Upper lobe of left lung (tissue), 6 donors: ENCODE data around the gene MCTP1. TPM values are rescaled to one million over a fixed set of nuclear protein-coding genes. Genes with fewer than 3 reads are reported as not detected.

ENCODE experiments used
- ATAC-seq, 2 donors: fragments of 200-7000 bp; cut with Tn5 transposase; one replicate each; pipeline ENCODE4 v1.9.1; 2022; ENCODE audit warnings: mild to moderate bottlenecking in 2 of 2, moderate library complexity in 2 of 2; ENCODE audit not compliant: low FRiP score in 2 of 2
- DNase-seq, 2 donors: peaks; one replicate each; pipeline ENCODE4 v3.0.0-alpha.2; 2019 to 2020
- H3K27ac ChIP-seq, 4 donors: fragments of 200-600 bp; sonication (generic); one replicate each; pipeline ENCODE4 v1.5.1; 2016 to 2019
- H3K27me3 ChIP-seq, 4 donors: fragments of 200-600 bp; sonication (generic); one replicate each; pipeline ENCODE4 v1.5.1; 2017 to 2019
- H3K36me3 ChIP-seq, 4 donors: fragments of 200-600 bp; sonication (generic); one replicate each; pipeline ENCODE4 v1.5.1; 2016 to 2019
- H3K4me1 ChIP-seq, 4 donors: fragments of 200-600 bp; sonication (generic); one replicate each; pipeline ENCODE4 v1.5.1; 2018 to 2019
- H3K4me3 ChIP-seq, 4 donors: fragments of 200-600 bp; sonication (generic); one replicate each; pipeline ENCODE4 v1.5.1; 2017 to 2019; ENCODE audit warnings: mild to moderate bottlenecking in 2 of 4, moderate library complexity in 1 of 4
- H3K9me3 ChIP-seq, 4 donors: fragments of 200-600 bp; sonication (generic); one replicate each; pipeline ENCODE4 v1.5.1; 2018 to 2019
- EP300 ChIP-seq, 4 donors: sonication (generic); formaldehyde crosslinking; IDR thresholded peaks; one replicate each; pipeline ENCODE4 v1.5.1; 2017; ENCODE audit warnings: antibody characterized with exemption in 4 of 4, control low read depth in 2 of 4
- POLR2A ChIP-seq, 4 donors: fragments of 450-650 bp; IDR thresholded peaks; one replicate each; pipeline ENCODE4 v1.5.1; 2016 to 2017; ENCODE audit warnings: antibody characterized with exemption in 4 of 4, mild to moderate bottlenecking in 2 of 4
- POLR2AphosphoS5 ChIP-seq, 2 donors: sonication (generic); formaldehyde crosslinking; IDR thresholded peaks; one replicate each; pipeline ENCODE4 v1.5.1; 2017; ENCODE audit warnings: antibody characterized with exemption in 2 of 2
- WGBS, 2 donors: methylation state at CpG; one replicate each; pipeline ENCODE4 v1.1.5; 2017 to 2018; 5-methylcytosine and 5-hydroxymethylcytosine counted together
- total RNA-seq, 6 donors: library from RNA; depleted of rRNA in 4 of 6; stranded (reverse); fragments of >200 nt in 4 of 6; gene quantifications; one replicate each; pipeline versions ENCODE4 v1.1.0 to v1.2.1, GENCODE V29; 2016 to 2021
- TF ChIP-seq, protein P1 (sequence below), 6 experiments: fragments of 450-650 bp in 4 of 6; fragments of 200-600 bp in 2 of 6; sonication (generic) in 2 of 6; IDR thresholded peaks; one replicate each; pipeline ENCODE4 v1.5.1; 2016 to 2019; ENCODE audit warnings: antibody characterized with exemption in 6 of 6
- donor health status: DM: no; HTN: no; CAD: no; lungs with moderate emphysema.
- donor health status: DM: no; HTN: yes; CAD: no; lungs with severe emphysema.

Gene MCTP1
- total RNA-seq, 6 donors from 2014 or later = 30.4 to 43.8 (median 38.3) TPM

DNA sequence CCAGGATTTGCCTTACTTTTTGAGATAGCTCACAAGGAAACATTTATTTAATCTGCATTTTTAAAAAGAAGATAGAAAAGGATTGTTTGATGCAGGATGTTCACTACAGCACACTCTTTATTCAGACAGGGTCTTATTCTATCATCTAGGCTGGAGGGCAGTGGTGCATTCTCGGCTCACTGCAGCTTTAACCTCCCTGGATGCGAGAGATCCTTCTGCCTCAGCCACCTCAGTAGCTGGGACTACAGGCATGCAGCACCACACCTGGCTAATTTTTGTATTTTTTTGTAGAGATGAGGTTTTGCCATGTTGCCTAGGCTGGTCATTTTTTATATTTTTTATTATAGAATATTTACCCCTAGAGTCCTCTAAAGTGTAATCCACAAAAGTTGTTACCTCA lies 221.4 kb downstream of the MCTP1 start:
- Histone ChIP-seq H3K4me3 (no peak overlapping the region), H3K9me3 (no peaks in the 10 kb centered on the region), H3K27ac (no peak overlapping the region), H3K27me3 (no peaks in the 10 kb centered on the region), H3K4me1 (no peaks in the 10 kb centered on the region), H3K36me3 (no peaks in the 10 kb centered on the region)
- TF ChIP-seq POLR2A (IDR thresholded peaks at IDR 0.05) (no peak), POLR2AphosphoS5 (IDR thresholded peaks at IDR 0.05) (no peak), EP300 (IDR thresholded peaks at IDR 0.05) (no peak)
- TF ChIP-seq, protein P1, sequence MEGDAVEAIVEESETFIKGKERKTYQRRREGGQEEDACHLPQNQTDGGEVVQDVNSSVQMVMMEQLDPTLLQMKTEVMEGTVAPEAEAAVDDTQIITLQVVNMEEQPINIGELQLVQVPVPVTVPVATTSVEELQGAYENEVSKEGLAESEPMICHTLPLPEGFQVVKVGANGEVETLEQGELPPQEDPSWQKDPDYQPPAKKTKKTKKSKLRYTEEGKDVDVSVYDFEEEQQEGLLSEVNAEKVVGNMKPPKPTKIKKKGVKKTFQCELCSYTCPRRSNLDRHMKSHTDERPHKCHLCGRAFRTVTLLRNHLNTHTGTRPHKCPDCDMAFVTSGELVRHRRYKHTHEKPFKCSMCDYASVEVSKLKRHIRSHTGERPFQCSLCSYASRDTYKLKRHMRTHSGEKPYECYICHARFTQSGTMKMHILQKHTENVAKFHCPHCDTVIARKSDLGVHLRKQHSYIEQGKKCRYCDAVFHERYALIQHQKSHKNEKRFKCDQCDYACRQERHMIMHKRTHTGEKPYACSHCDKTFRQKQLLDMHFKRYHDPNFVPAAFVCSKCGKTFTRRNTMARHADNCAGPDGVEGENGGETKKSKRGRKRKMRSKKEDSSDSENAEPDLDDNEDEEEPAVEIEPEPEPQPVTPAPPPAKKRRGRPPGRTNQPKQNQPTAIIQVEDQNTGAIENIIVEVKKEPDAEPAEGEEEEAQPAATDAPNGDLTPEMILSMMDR (IDR thresholded peaks at IDR 0.05) = no peak
- WGBS, 2 donors = 82 to 94% methylated on average over 2 of the region's 2 CpGs
- ATAC-seq (no peak), DNase-seq (no peak)

DNA sequence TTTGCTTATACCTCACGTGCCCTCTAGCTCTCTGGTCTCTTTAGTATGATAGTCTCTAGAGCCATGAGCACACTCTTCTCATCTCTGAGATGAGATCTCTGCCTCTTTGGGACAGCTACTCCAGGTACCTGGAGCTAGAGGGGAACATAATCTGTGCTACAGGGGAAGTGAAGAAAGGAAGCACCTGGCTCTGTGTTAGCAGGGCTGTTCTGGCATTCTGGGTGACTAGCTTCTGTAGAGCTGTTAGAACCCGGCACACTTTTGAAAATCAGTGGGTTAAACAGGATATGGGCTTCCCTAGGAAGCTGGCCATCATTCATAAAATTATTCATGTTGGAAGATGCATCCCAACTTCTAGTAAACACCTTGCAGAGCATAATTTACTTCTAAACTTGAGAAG lies 224.8 kb downstream of the MCTP1 start:
- DNase-seq (no peak), ATAC-seq (no peak)
- Histone ChIP-seq H3K27ac (no peak overlapping the region), H3K4me1 (no peaks in the 10 kb centered on the region), H3K36me3 (no peaks in the 10 kb centered on the region), H3K9me3 (no peaks in the 10 kb centered on the region), H3K4me3 (no peak overlapping the region), H3K27me3 (no peaks in the 10 kb centered on the region)
- WGBS, 2 donors = 16 to 31% methylated on average over 2 of the region's 2 CpGs
- TF ChIP-seq POLR2A (IDR thresholded peaks at IDR 0.05) = no peak
- no peak for TF ChIP-seq POLR2AphosphoS5 (IDR thresholded peaks at IDR 0.05)
- no peak for TF ChIP-seq EP300 (IDR thresholded peaks at IDR 0.05)
- TF ChIP-seq, protein P1 (IDR thresholded peaks at IDR 0.05) = no peak

DNA sequence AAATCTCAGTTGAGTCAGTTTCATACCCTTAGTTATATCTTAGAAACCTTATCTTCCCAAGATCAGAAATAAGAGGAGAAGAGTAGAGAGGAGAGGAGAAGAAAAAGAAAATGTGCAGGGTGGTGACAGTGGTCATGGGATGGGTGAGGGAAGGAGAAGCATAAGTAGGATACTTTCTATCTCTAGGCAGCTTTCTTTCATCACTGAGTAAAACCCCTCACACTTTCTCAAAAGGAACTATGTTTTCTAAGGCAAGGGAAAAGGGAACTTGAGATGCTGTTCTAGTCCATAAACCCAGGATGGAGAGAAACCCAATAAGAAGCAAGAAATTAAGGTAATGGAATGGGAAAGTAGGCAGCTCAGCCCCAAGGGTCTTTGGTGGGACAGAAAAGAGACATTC lies 225.3 kb downstream of the MCTP1 start:
- Histone ChIP-seq H3K27ac (no peak overlapping the region), H3K36me3 (no peaks in the 10 kb centered on the region), H3K4me3 (no peak overlapping the region), H3K4me1 (no peaks in the 10 kb centered on the region), H3K9me3 (no peaks in the 10 kb centered on the region), H3K27me3 (no peaks in the 10 kb centered on the region)
- TF ChIP-seq EP300 (IDR thresholded peaks at IDR 0.05) (no peak), POLR2A (IDR thresholded peaks at IDR 0.05) (no peak), POLR2AphosphoS5 (IDR thresholded peaks at IDR 0.05) (no peak)
- TF ChIP-seq, protein P1 (IDR thresholded peaks at IDR 0.05) = no peak
- no peak for DNase-seq
- peak in 1 of 2 donors; percentile 43 for ATAC-seq

DNA sequence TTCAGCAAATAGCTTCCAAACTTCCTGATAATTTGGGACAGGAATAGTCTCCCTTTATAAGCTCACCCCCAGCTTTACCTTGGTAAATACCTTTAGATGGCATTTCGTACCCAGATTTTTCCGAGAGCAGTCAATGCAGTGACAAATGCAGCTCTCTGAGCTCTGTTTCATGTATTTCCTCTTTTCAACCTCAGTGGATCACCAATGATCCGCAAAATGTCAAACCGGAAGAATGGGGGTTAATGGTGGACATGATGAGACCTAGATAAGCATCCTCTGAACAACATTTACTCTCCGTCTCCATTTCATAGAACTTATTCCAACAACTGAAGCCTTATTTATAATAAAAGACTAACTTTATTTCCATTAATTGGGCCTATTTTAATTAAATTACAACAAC lies 227.3 kb downstream of the MCTP1 start:
- no peak overlapping the region for H3K27ac ChIP-seq
- 70 to 87% methylated on average over 5 of the region's 5 CpGs for WGBS, 2 donors
- TF ChIP-seq POLR2A (IDR thresholded peaks at IDR 0.05) (no peak), EP300 (IDR thresholded peaks at IDR 0.05) (no peak), POLR2AphosphoS5 (IDR thresholded peaks at IDR 0.05) (no peak)
- TF ChIP-seq, protein P1 (IDR thresholded peaks at IDR 0.05) = no peak
- DNase-seq (no peak), ATAC-seq (no peak)
- no peaks in the 10 kb centered on the region for H3K4me1 ChIP-seq
- no peaks in the 10 kb centered on the region for H3K9me3 ChIP-seq
- no peak overlapping the region for H3K4me3 ChIP-seq
- no peaks in the 10 kb centered on the region for H3K27me3 ChIP-seq
- H3K36me3 ChIP-seq = no peaks in the 10 kb centered on the region

DNA sequence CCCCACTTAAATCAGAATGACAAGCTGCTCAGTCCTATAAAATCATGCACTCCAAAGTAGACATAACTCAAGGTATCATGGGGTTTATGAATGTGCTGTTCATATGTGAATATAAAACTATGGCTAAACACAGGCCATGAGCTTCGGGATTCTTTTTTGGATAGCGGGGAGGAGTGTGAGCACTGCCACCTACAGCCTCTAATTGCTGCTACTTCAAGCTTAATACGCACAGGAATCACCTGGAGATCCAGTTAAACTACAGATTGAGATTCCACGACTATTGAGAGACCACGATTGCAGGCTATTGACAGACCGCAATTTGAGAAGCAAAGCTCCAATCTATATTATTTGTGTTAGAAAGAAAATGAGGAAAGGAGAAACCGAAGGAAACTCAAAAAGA lies 231.6 kb downstream of the MCTP1 start:
- Histone ChIP-seq H3K4me1 (no peaks in the 10 kb centered on the region), H3K27me3 (no peaks in the 10 kb centered on the region), H3K4me3 (no peak overlapping the region), H3K27ac (no peak overlapping the region), H3K9me3 (no peaks in the 10 kb centered on the region), H3K36me3 (no peaks in the 10 kb centered on the region)
- 90 to 93% methylated on average over 7 of the region's 7 CpGs for WGBS, 2 donors
- DNase-seq (no peak), ATAC-seq (no peak)
- no peak for TF ChIP-seq EP300 (IDR thresholded peaks at IDR 0.05)
- no peak for TF ChIP-seq POLR2AphosphoS5 (IDR thresholded peaks at IDR 0.05)
- TF ChIP-seq POLR2A (IDR thresholded peaks at IDR 0.05) = no peak
- TF ChIP-seq, protein P1 (IDR thresholded peaks at IDR 0.05) = no peak
